Stimulated activated CD4-positive, alpha-beta T cell treated with anti-CD3 and anti-CD28 coated beads, Interleukin-2, amount 100 ng/mL, for 24 hours (primary cell): ENCODE data around the gene CHL1.

Source experiments
- DNase-seq, 2 donors: peaks; one replicate each; pipeline ENCODE4 v3.0.0-alpha.2; 2020

The CHL1 gene, protein sequence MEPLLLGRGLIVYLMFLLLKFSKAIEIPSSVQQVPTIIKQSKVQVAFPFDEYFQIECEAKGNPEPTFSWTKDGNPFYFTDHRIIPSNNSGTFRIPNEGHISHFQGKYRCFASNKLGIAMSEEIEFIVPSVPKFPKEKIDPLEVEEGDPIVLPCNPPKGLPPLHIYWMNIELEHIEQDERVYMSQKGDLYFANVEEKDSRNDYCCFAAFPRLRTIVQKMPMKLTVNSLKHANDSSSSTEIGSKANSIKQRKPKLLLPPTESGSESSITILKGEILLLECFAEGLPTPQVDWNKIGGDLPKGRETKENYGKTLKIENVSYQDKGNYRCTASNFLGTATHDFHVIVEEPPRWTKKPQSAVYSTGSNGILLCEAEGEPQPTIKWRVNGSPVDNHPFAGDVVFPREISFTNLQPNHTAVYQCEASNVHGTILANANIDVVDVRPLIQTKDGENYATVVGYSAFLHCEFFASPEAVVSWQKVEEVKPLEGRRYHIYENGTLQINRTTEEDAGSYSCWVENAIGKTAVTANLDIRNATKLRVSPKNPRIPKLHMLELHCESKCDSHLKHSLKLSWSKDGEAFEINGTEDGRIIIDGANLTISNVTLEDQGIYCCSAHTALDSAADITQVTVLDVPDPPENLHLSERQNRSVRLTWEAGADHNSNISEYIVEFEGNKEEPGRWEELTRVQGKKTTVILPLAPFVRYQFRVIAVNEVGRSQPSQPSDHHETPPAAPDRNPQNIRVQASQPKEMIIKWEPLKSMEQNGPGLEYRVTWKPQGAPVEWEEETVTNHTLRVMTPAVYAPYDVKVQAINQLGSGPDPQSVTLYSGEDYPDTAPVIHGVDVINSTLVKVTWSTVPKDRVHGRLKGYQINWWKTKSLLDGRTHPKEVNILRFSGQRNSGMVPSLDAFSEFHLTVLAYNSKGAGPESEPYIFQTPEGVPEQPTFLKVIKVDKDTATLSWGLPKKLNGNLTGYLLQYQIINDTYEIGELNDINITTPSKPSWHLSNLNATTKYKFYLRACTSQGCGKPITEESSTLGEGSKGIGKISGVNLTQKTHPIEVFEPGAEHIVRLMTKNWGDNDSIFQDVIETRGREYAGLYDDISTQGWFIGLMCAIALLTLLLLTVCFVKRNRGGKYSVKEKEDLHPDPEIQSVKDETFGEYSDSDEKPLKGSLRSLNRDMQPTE (N-terminal part only)

DNA sequence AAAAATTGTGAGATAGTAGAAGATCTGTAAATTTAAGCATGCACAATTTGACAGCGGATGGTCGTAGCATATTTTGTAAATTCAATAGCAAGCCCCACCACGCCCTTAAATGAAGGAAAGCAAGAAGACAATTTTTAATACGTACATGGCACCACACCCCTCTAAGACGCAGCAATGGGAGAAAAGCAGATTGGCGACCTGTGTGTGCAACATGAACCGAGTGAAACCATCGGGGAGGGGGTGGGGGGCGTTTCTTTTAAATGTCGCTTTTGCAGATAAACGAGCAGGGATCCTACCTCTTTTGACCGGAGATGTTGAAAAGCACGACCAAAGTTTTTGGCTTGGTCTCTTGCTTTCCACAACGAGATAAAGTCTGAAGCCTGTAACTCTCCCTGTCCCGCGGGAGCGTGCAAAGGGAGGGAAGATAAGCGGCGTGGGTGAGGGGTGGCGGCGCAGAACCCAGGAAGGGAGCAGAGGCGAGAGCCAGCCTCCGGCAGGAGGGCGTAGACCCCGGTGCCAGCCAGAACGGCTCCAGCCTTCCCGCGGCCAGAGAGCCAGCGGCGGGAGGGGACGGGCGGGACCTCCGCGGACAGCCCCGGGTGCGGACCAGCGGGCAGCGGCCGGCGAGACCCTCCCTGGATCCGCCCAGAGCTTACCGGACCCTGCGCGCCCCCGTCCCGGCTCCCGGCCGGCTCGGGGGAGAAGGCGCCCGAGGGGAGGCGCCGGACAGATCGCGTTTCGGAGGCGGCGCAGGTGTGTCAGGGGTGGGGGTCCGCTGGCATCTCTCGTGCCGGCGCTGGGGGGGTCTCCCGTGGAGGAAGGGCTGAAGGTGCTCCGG lies at the start of gene CHL1:
TSS of gene CHL1 (plus strand) at position 453 of the 838 bp plus-strand sequence. CDS start 123,014 bp downstream, outside the sequence.
- no peak for DNase-seq

DNA sequence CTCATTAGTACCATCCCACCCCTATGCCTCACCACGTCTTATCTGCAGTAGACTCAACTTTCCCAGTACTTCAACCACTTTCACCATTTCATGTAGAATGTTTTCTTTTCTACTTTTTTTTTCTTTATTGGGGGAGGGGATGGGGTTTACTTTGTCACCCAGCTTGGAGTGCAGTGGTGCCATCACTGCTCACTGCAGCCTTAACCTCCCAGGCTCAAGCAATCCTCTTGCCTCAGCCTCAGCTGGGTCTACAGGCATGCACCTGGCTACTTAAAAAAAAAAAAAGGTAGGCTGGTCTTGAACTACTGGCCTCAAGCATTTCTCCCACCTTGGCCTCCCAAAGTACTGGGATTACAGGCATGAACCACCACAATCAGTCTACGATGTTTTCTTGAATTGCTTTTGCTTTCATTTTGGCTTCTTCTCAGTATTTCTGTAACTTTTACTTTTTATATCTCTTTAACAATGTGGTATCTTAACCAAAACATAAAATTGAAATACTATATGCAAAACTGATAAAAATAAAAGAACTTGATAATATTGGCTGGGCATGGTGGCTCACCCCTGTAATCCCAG lies 44.9 kb upstream of the CHL1 start:
- DNase-seq = no peak

DNA sequence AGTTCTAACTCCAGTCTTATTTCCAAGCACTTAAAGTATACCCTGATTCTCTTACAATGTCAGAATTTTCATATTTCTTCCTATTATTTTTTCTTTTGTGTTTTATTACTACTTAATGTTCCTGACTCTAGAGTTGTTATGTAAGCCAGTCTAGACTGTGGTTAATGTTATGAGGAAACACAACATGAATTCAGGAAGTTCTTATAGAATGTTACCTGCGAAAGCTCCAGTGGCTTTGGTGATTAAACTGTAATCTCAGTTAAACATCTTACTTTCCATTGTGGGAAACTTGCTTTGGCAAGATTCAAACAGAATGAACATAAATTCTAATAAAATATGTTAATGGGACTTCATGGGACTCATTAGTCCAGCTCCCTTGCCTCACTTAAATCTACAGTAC lies 36.6 kb upstream of the CHL1 start:
- DNase-seq = no peak

DNA sequence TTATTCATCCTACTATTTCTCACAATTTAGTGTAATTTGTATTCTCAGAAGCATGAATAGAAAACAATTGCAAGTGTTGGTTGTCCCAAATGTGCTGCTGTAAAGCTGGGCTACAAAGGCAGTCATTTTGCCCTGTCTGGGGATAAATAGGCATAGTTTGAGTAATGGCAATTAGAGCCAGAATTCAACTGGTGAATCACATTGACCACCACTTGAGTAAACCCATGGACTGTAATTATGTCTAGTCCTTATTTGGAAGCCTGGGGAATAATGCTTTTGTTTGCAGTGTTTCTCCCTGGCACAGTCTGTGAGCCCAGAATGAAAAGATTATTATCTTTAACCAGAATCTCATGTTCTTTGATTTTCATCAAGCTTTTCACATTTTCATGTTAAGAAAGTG lies 30.5 kb upstream of the CHL1 start:
- no peak for DNase-seq

DNA sequence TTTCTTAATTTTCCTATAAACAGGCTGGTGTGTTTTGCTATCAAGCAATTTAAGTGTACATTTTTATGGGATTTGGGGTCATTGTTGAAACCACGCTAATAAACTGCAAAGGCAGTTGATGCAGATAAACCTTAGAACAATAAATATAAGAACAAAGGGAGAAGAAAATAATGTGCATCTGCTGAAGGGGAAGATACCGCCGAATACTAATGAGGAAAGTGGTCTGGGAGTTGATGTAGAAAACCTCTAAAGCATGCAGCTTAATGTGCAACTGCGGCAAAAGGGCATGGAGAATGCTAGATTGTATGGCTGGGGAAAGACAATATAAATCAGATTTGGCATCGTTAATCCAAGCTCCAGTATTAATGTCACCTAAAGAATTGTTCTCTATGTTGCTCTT lies 29.8 kb upstream of the CHL1 start:
- no peak for DNase-seq

DNA sequence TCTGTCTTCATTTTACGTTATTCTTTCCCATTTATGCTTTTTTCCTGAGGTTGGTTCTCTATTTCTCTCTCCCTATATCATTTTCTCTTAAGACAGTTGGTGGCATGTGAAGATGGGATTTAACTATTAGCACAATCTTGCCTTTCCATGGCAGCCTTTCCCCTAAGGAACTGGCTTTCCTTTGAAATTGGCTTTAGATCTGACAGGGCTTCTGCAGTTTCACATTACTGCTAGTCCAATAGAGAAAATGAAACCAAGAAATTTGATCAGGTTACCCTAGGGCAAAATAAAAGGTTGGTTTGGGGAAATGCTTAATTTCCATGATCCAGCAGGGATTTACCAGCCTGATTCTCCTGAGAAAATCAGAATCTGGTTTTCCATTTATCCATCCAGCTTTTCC lies 22.7 kb upstream of the CHL1 start:
- DNase-seq = no peak

DNA sequence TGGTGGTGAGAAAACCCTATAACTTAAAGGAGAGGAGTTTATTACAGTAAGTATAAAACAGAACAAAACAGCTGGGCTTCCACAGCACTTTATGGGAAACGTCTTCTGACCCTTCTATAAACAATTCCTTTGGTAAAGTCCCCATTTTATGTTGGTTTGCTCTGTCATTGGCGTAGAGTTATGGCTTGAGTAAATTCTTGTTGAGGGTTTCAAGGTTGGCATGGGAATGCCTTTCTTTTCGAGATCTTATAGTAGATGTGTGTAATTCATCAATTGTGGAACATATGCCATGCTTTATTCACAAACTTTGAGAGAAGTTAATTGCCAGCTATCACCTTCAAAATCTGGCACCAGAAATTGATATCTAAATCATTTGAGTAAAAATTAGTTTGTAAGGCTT lies 11.6 kb upstream of the CHL1 start:
- no peak for DNase-seq

DNA sequence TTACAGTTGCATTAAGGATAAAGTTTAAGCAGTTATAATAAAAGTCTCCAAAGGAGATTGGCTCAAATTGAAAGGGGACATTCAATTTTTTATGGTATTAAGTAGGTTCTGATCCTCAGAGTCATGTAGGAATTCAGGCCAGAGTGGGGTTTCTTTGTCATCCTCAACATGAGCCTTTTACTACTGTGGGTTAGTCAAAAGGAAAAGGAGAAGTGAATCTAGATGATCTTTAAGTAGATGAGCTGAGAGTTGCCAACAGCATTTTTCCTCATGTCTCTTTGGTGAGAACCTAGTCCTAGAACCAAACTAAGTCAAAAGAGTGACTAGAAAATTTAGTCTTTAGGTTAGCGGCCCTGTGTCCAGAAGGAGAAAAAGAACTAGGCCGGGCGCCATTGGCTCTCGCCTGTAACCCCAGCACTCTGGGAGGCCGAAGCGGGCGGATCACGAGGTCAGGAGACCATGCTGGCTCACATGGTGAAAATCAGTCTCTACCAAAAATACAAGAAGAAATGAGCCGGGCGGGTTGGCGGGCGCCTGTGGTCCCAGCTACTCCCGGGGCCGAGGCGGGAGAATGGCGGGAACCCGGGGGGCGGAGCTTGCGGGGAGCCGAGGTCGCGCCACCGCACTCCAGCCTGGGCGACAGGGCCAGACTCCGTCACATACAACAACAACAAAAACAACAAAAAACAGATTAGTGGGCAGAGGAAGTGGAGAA lies 4.2 kb upstream of the CHL1 start:
- DNase-seq = no peak

DNA sequence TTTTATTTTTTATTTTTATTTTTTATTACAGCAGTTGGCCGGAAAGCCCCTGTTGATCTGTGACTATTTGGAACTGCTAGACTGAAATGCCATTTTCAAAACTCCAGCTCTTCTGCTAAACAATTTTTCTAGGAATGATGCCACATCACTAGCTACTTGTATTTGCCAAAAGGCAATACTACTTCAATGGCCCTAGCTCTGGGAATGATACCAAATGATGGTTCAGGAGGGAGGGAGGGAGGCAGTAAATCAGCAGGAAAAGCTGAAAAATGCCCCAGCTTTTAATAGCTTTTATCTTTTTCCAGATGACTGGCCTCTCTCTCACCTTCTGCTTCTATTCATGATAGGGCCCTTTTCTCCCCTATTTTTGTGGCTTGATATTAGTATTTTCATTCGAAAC lies 2.6 kb upstream of the CHL1 start:
- no peak for DNase-seq

DNA sequence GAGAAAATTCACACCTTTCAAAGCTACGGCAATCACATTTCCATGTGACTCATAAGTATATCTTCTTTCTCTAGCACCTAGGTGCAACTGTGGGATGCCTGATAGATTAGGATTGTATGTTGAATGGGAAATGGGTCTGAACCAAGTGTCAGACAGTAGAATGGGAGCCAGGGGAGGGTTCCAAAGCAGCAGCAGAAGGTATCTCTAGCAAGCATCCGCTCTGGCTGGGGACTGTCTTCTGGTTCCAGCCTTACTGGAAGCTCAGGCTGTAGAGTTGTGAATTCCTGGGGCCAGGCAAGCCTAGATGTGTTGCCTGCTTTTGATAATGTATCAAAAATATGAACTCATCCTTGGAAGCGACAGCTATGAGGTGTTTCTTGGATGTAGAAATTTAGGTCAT lies 2.1 kb upstream of the CHL1 start:
- DNase-seq = no peak

DNA sequence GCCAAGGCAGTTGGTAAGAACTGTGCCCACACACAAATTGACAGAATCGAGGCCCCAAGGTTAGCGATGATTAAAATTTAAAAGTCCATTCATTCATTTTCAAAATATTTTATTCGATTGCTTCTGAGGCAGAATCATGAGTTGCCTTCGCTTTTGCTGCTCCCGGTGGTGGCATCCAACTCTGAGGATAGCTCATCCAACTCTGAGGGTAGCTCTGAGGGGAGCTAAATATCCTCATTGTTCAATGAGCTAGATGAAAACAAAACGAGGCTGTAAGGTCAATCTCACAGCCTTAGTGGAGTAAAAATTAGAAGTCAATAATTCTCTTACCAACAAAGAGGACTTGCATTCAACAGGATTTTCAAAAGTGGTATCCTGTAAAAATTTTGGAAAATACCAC lies 897 bp upstream of the CHL1 start:
- no peak for DNase-seq

DNA sequence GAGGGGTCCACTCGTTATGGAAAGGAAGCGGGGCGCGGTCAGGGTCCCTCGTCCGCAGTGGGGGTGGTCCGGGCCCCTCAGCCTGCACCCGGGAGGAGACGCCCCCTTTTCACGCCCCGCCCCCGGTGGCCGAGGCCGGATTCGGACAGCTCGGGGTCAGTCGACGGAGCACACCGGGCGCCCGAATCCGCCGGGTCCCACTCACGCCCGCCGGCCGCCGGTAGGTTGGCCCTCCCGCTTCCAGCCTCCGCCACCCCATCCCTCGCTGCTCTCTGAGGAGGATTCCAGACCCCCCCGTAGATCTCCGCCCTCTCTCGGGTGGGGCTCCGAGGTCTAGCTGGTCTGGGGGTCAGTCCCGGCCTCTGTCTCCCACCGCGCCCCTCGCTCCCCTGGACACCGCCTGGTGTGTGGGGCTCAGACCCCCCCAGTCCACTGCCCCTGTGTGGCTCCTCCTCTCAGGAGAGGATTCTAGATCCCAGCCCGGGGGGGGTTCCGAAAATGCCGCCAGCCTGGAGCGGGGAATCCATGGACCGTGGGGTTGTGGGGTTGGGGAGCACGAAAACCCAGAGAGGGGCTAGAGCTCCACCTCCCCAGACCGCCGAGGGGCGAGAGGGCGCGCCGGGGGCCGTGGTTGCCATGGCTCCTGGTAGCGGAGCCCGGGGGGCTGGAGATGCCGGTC lies 725 bp downstream of the CHL1 start:
- DNase-seq = no peak

DNA sequence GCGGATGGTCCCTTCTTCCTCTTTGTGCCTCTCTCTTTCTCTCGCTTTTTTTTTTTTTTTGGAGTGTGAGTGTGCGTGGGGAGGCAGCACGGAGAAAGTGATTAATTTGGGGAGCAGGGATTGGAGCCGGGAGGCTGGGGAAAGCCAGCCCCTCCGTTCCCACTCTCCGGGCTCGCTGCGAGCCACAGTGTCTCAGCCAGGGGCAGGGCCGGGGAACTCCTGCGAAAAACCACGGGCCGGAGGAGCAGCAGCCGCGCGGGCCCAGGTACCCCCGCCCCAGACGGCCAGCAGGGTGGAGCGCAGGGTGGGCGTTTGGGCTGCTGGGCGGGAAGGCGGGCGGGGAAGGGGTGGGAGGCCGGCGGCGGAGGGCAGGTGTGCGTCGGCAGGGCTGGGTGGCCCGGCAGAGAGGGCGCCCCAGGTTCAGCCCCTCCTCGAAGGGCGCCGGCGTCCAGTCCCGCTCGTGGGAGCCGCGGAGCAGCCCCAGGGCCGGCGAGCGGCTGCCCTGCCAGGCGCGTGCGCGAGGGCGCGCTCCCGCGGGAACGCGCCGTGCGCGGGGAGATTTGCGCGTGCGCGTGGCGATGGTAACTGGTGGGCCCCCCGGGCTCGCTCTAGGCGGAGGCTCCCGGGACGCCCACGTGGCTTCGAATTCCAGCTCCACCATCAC lies 1.4 kb downstream of the CHL1 start:
- no peak for DNase-seq

DNA sequence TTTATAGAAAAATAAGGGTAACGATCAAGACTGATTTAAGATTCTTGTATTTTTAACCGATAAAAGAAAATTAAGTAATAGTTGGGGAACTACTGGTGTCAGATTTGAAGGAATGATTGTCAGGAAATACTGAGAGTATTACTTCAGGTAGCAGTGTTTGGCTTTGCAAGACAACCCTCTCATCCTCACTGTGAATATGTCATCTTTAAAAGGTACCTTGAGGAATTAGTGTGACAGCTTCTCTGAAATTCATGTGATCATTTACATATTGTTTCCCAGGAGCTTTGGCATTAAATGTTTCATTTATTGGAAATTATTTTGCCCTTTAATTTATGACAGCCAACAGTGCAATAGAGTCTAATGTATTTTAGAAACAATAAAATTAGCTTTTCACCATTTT lies 3.3 kb downstream of the CHL1 start:
- no peak for DNase-seq

DNA sequence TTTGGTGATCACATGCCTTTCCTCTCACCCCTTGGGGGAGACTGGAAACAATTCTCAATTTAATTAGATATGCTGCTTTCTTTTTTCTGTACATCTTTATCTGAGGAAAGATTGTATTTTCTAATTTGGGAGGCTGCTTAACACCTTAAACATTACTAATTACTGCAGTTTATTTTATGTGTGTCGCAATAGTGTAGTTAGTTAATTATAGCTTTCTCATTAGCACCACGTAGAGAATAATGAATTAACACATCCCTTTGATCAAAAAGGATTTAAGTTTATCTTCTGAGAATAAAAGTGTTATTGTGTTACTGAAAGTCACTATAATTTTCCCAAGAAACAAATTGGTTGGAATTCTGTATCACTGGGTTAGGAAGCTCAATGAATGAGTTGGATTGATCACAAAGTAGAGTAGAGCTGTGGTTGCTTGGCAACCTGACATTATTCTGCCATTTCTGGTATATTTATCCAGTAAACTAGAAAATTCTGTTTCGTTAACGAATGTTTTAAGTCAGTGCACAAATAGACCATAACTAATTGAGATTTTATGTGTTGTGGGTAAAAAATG lies 4.3 kb downstream of the CHL1 start:
- DNase-seq = no peak

DNA sequence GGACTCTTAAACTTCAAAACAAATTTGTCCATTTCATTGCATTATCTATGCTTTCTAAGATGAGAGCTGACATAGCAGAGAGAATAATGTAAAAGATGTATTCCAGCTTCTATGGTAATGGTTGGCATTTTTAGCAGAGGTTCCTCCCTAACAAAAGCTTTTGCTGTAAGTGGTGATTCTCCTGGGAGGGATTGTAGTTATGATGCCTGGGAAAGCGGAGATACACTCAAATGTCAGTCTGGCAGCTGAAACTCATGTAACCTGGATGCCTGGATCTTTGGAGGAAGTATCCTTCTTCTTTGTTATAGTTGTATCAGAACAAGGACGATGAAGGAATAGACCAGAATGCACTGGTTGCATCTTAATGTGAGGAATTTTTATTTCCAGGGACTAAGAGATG lies 7.5 kb downstream of the CHL1 start:
- no peak for DNase-seq

DNA sequence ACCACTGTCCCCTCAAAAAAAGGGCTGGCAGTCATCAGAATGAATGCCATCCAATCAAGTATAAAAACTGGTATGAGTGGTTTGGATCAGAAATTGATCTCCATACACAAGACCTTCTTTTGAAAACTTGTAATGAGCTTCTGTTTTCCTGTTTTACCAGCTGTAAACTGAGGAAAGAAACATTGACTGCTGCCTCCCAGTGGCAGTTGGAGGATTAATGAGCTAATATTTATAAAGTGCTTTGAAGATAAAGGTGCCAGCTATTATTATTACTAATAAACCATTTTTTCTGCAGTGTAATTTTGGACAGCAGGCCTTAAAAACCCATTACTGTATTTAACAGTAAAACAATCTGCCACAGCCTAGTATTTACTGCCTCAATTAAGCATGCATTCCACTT lies 11.4 kb downstream of the CHL1 start:
- DNase-seq = no peak

DNA sequence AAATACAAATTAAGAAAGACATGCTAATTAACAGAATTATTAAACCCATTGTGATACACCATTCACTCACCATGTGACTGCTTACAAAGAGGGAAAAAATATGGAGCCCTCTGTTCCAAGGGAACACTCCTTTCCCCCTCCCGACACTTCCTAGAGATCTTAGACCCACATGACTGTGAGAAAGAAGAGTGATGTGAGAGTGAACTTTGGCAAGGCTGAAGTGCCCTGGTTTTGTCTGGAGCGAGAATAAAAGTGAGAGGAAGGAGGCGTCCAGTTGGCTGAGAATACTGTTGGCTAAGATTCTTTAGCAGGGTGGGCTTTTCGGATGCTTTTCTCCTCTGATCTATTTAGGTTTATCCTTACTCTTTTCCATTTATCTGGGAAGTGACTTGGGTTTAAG lies 14.1 kb downstream of the CHL1 start:
- DNase-seq = no peak

DNA sequence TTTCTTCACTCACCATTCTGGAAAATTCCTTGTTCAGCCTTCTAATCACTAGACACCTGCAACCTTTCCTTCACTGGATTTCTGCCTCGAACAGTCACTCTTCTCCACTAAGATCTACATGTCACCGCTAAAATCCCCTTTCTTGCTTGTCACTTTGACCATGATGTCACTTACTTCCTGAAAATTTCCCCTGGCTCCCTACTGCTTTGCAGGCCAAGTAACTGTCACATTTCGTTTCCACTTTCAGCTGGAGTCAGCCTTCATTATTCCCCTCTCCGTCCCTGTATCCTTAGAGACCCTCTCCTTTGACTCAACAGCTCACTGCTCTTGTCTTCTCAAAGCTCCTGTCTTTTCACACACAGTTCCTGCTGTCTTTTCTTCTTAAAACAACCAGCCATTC lies 15.9 kb downstream of the CHL1 start:
- DNase-seq = no peak
